ENCODE results near the gene MGRN1.

- TF ChIP-seq GATA2 (IDR thresholded peaks at IDR 0.05; ENCODE audit: low read depth, low read length) (no peak), GATA3 (IDR thresholded peaks at IDR 0.05; ENCODE audit: low read depth, low read length) (no peak)
Observed at GRCh38 chr16:4649744-4650442, 25.3 kb downstream of the MGRN1 start.
